Stimulated activated CD4-positive, alpha-beta T cell treated with anti-CD3 and anti-CD28 coated beads, Interleukin-12 subunit alpha, Interleukin-12 subunit beta, amount 100 ng/mL, for 24 hours (primary cell): Measurements from ENCODE around the gene MINK1.
"Not testable (repeated sequence)": the region's sequence is repeated elsewhere in the genome, so short reads cannot be mapped to it uniquely, and the experiment has no call there.

ENCODE experiments used
- DNase-seq, 2 experiments: peaks; one replicate each; pipeline ENCODE4 v3.0.0-alpha.2; 2020; ENCODE audit warnings: low read depth in 2 of 2

Gene MINK1

GRCh38 chr17:4811471-4811870 lies 21.7 kb upstream of the MINK1 start:
- no peak for DNase-seq

GRCh38 chr17:4812690-4813089 lies 20.4 kb upstream of the MINK1 start:
- DNase-seq = no peak

GRCh38 chr17:4815043-4815675 lies 18.0 kb upstream of the MINK1 start:
- no peak for DNase-seq

GRCh38 chr17:4816826-4817225 lies 16.3 kb upstream of the MINK1 start:
- DNase-seq = no peak

- DNase-seq = no peak
Measured at GRCh38 chr17:4818276-4818675, 14.9 kb upstream of the MINK1 start.

GRCh38 chr17:4822835-4823234 lies 10.3 kb upstream of the MINK1 start:
- DNase-seq = no peak

GRCh38 chr17:4823373-4824089 lies 9.6 kb upstream of the MINK1 start:
- DNase-seq = no peak

GRCh38 chr17:4827399-4827798 lies 5.7 kb upstream of the MINK1 start:
- no peak for DNase-seq

- DNase-seq = not testable (repeated sequence)
Measured at GRCh38 chr17:4832829-4833177, 337 bp upstream of the MINK1 start.

- DNase-seq = no peak
Measured at GRCh38 chr17:4833941-4834680, 971 bp downstream of the MINK1 start.

- no peak for DNase-seq
Measured at GRCh38 chr17:4834681-4835020, 1.5 kb downstream of the MINK1 start.

GRCh38 chr17:4836221-4836620 lies 3.1 kb downstream of the MINK1 start:
- no peak for DNase-seq

GRCh38 chr17:4837471-4838308 lies 4.5 kb downstream of the MINK1 start:
- DNase-seq = no peak

- no peak for DNase-seq
Measured at GRCh38 chr17:4838309-4838785, 5.2 kb downstream of the MINK1 start.

- DNase-seq = no peak
Measured at GRCh38 chr17:4839221-4839620, 6.1 kb downstream of the MINK1 start.

GRCh38 chr17:4839965-4840892 lies 7.1 kb downstream of the MINK1 start:
- no peak for DNase-seq

GRCh38 chr17:4840893-4841242 lies 7.7 kb downstream of the MINK1 start:
- peak in 1 of 2 experiments; percentile 8 for DNase-seq

GRCh38 chr17:4842376-4842775 lies 9.2 kb downstream of the MINK1 start:
- no peak for DNase-seq

GRCh38 chr17:4843321-4844000 lies 10.3 kb downstream of the MINK1 start:
- DNase-seq = no peak

GRCh38 chr17:4845118-4845517 lies 12.0 kb downstream of the MINK1 start:
- no peak for DNase-seq
